IPS-11a (cell line): Measurements from ENCODE around the gene TSPAN18.

Experiments used
- H3K4me3 ChIP-seq: one replicate; pipeline ENCODE4 v1.5.1; 2013; ENCODE audit warnings: low read depth, low read length, control low read depth

TSPAN18 gene

GRCh38 chr11:44711113-44711786 lies 15.5 kb upstream of the TSPAN18 start:
- H3K4me3 ChIP-seq: no peak overlapping the region

GRCh38 chr11:44711787-44712608 lies 14.8 kb upstream of the TSPAN18 start:
- H3K4me3 ChIP-seq: no peak overlapping the region

GRCh38 chr11:44713022-44713421 lies 13.7 kb upstream of the TSPAN18 start:
- H3K4me3 ChIP-seq: no peak overlapping the region

- H3K4me3 ChIP-seq: no peak overlapping the region
Measured at GRCh38 chr11:44716256-44716655, 10.5 kb upstream of the TSPAN18 start.

- H3K4me3 ChIP-seq: no peak overlapping the region
Measured at GRCh38 chr11:44718057-44718456, 8.7 kb upstream of the TSPAN18 start.

GRCh38 chr11:44718612-44719390 lies 8.0 kb upstream of the TSPAN18 start:
- H3K4me3 ChIP-seq: no peak overlapping the region

GRCh38 chr11:44725016-44725685 lies 1.6 kb upstream of the TSPAN18 start:
- H3K4me3 ChIP-seq: no peak overlapping the region

- no peak overlapping the region for H3K4me3 ChIP-seq
Measured at GRCh38 chr11:44725757-44726282, 942 bp upstream of the TSPAN18 start.

GRCh38 chr11:44727114-44727372 lies 281 bp downstream of the TSPAN18 start:
- peak overlapping the region; percentile 55 for H3K4me3 ChIP-seq

GRCh38 chr11:44727373-44728287 lies 868 bp downstream of the TSPAN18 start:
- H3K4me3 ChIP-seq: peak overlapping the region; percentile 55

GRCh38 chr11:44728491-44728910 lies 1.7 kb downstream of the TSPAN18 start:
- H3K4me3 ChIP-seq: no peak overlapping the region

- no peak overlapping the region for H3K4me3 ChIP-seq
Measured at GRCh38 chr11:44729063-44729462, 2.3 kb downstream of the TSPAN18 start.

- no peak overlapping the region for H3K4me3 ChIP-seq
Measured at GRCh38 chr11:44729713-44730112, 3.0 kb downstream of the TSPAN18 start.

- H3K4me3 ChIP-seq: no peak overlapping the region
Measured at GRCh38 chr11:44730775-44731174, 4.0 kb downstream of the TSPAN18 start.

GRCh38 chr11:44731685-44732430 lies 5.1 kb downstream of the TSPAN18 start:
- no peak overlapping the region for H3K4me3 ChIP-seq

GRCh38 chr11:44732564-44732963 lies 5.8 kb downstream of the TSPAN18 start:
- H3K4me3 ChIP-seq: no peak overlapping the region

- H3K4me3 ChIP-seq: no peak overlapping the region
Measured at GRCh38 chr11:44733877-44734276, 7.1 kb downstream of the TSPAN18 start.

- no peak overlapping the region for H3K4me3 ChIP-seq
Measured at GRCh38 chr11:44734843-44735381, 8.2 kb downstream of the TSPAN18 start.

GRCh38 chr11:44736791-44737190 lies 10.0 kb downstream of the TSPAN18 start:
- no peak overlapping the region for H3K4me3 ChIP-seq
